Kidney (tissue), 14 donors: ENCODE results near the gene BRD9. TPM values are rescaled to one million over a fixed set of nuclear protein-coding genes. Genes with fewer than 3 reads are reported as not detected.

Experiments used
- DNase-seq, 5 donors: peaks; one replicate each; pipeline ENCODE4 v3.0.0-alpha.2; 2013 to 2020
- FAIRE-seq: peaks from 2 replicates; lab custom pipeline; 2012; peaks lifted over from hg19 to GRCh38; lab: Jason Lieb, UNC
- H3K27ac ChIP-seq, 2 donors: one replicate each; pipeline ENCODE4 v1.7.0; 2013; ENCODE audit warnings: low read depth in 2 of 2, low read length in 2 of 2, inconsistent platforms in 1 of 2
- H3K27me3 ChIP-seq: one replicate; pipeline ENCODE4 v1.7.1; 2013; ENCODE audit warnings: low read length, inconsistent platforms; ENCODE audit not compliant: control insufficient read depth, insufficient read depth
- H3K36me3 ChIP-seq, 3 donors: one replicate each; pipeline versions ENCODE4 v1.7.0 to v1.7.1; 2013; ENCODE audit warnings: low read length in 3 of 3, control low read depth in 1 of 3, inconsistent platforms in 1 of 3; ENCODE audit not compliant: insufficient read depth in 3 of 3, control insufficient read depth in 2 of 3
- H3K4me1 ChIP-seq, 3 donors: one replicate each; pipeline versions ENCODE4 v1.7.0 to v1.7.1; 2013; ENCODE audit warnings: low read length in 3 of 3, inconsistent platforms in 1 of 3, low read depth in 1 of 3; ENCODE audit not compliant: control insufficient read depth in 2 of 3, insufficient read depth in 2 of 3
- H3K4me3 ChIP-seq, 3 donors: one replicate each; pipeline versions ENCODE4 v1.7.0 to v1.8.1; 2013; ENCODE audit warnings: low read length in 3 of 3, control low read depth in 1 of 3, inconsistent platforms in 1 of 3
- H3K9ac ChIP-seq, 3 donors: one replicate each; pipeline versions ENCODE4 v1.7.0 to v1.7.1; 2013; ENCODE audit warnings: low read length in 3 of 3, control low read depth in 1 of 3, inconsistent platforms in 1 of 3
- H3K9me3 ChIP-seq, 3 donors: one replicate each; pipeline versions ENCODE4 v1.7.0 to v1.7.1; 2013; ENCODE audit warnings: low read length in 3 of 3, control low read depth in 1 of 3, inconsistent platforms in 1 of 3; ENCODE audit not compliant: control insufficient read depth in 2 of 3, insufficient read depth in 1 of 3
- CTCF ChIP-seq: IDR thresholded peaks from 3 replicates; pipeline ENCODE4 v1.5.1; 2012; ENCODE audit warnings: mild to moderate bottlenecking, moderate library complexity, borderline replicate concordance; ENCODE audit not compliant: insufficient read depth; ENCODE audit errors: extremely low read depth
- intact Hi-C: fragments of 100-400 bp; cut with DNase I; formaldehyde crosslinking; loops from one replicate; pipeline ENCODE4 v1.11.1; 2022
- polyA plus RNA-seq: library from polyadenylated mRNA; stranded (reverse); fragments of 350-450 nt; fragmentation: Illumina TruSeq; extraction: RNeasy Lipid Tissue Mini Kit (QIAGEN cat#74804); gene quantifications from one replicate; pipeline ENCODE4 v1.2.3, GENCODE V29; 2014; ENCODE audit warnings: low read depth, low replicate concordance; ENCODE audit not compliant: insufficient read depth
- total RNA-seq: library from RNA; stranded (reverse); fragmentation: NEBNext Ultra II Directional; extraction: Animal tissue kit (Norgen Biotek cat#: 25700); gene quantifications from one replicate; pipeline ENCODE4 v1.2.1, GENCODE V29; 2021
- donor health status: control.
- donor health status: control.
- donor health status: control.
- donor health status: control.
- donor health status: control.
- donor health status: DM: yes; HTN: yes; CAD: no.
- donor health status: Normal renal cell carcinoma (clear cell type).

Gene BRD9
- total and polyA plus RNA-seq, 2 donors from 2014 or later = 17.5 to 38.0 TPM

- Histone ChIP-seq H3K9ac (no peak overlapping the region), H3K27ac (no peak overlapping the region), H3K9me3 (no peaks in the 10 kb centered on the region), H3K4me3 (no peak overlapping the region), H3K27me3 (no peaks in the 10 kb centered on the region), H3K4me1 (peaks cover 0 to 2% (median 0%) of the 10 kb centered on the region in 3 donors), H3K36me3 (peaks cover 0 to 12% (median 4%) of the 10 kb centered on the region in 3 donors)
- TF ChIP-seq CTCF = no peak
- peak in 4 of 5 donors; percentile 33 to 77 (median 55) for DNase-seq
- FAIRE-seq = no peak
- intact Hi-C loops = no loop called here
Observed at GRCh38 chr5:859391-859790, 33.2 kb downstream of the BRD9 start.

- Histone ChIP-seq H3K36me3 (peaks cover 0 to 6% (median under 1%) of the 10 kb centered on the region in 3 donors), H3K27ac (no peak overlapping the region), H3K4me3 (no peak overlapping the region), H3K27me3 (no peaks in the 10 kb centered on the region), H3K9ac (no peak overlapping the region), H3K9me3 (no peaks in the 10 kb centered on the region), H3K4me1 (peaks cover 0 to 2% (median 0%) of the 10 kb centered on the region in 3 donors)
- no peak for TF ChIP-seq CTCF
- FAIRE-seq = no peak
- peak in 1 of 5 donors; percentile 53 for DNase-seq
- intact Hi-C loops = no loop called here
Observed at GRCh38 chr5:858726-859125, 33.9 kb downstream of the BRD9 start.

- H3K27ac ChIP-seq = no peak overlapping the region
- no peak for FAIRE-seq
- H3K27me3 ChIP-seq = no peaks in the 10 kb centered on the region
- no peaks in the 10 kb centered on the region for H3K9me3 ChIP-seq
- no peaks in the 10 kb centered on the region for H3K36me3 ChIP-seq
- no peak overlapping the region for H3K4me3 ChIP-seq
- peak in 1 of 5 donors; percentile 61 for DNase-seq
- H3K4me1 ChIP-seq = no peaks in the 10 kb centered on the region
- intact Hi-C loops = no loop called here
- no peak for TF ChIP-seq CTCF
- H3K9ac ChIP-seq = no peak overlapping the region
Observed at GRCh38 chr5:856531-857425, 35.8 kb downstream of the BRD9 start.
